ENCODE results near the gene NT5DC2. TPM values are rescaled to one million over a fixed set of nuclear protein-coding genes. Genes with fewer than 3 reads are reported as not detected.

NT5DC2 gene
- total RNA-seq, 2 donors from 2014 or later = 288 to 341 TPM

- H3K27ac ChIP-seq (ENCODE audit: low read depth, low read length) = no peak overlapping the region
- H3K9me3 ChIP-seq (ENCODE audit: control insufficient read depth, low read length) = no peaks in the 10 kb centered on the region
- H3K4me1 Mint-ChIP-seq = no peaks in the 10 kb centered on the region
- no peaks in the 10 kb centered on the region for H3K9me3 Mint-ChIP-seq
- no peak overlapping the region for H3K4me3 ChIP-seq (ENCODE audit: low read length)
- TF ChIP-seq CTCF (conservative IDR thresholded peaks at IDR 0.05) = no peak
- 90 to 94% methylated on average over 8 of the region's 8 CpGs for WGBS, 2 experiments (ENCODE audit: insufficient coverage in 1 of 2, insufficient read length in 1 of 2)
- DNase-seq = no peak
- no peak overlapping the region for H3K4me3 Mint-ChIP-seq
- H3K27me3 ChIP-seq (ENCODE audit: control insufficient read depth, insufficient read depth, low read length, poor library complexity, severe bottlenecking) = no peaks in the 10 kb centered on the region
- H3K4me1 ChIP-seq (ENCODE audit: control insufficient read depth, insufficient read depth, low read length) = no peaks in the 10 kb centered on the region
- peaks cover 19% of the 10 kb centered on the region for H3K36me3 ChIP-seq (ENCODE audit: control insufficient read depth, insufficient read depth, low read length)
- H3K9ac ChIP-seq (ENCODE audit: extremely low read depth, low read length, poor library complexity, severe bottlenecking) = no peak overlapping the region
- peaks cover 8% of the 10 kb centered on the region for H3K27me3 Mint-ChIP-seq (ENCODE audit: insufficient read depth)
- H3K36me3 Mint-ChIP-seq (ENCODE audit: low read depth) = peaks cover 13% of the 10 kb centered on the region
- no peak overlapping the region for H3K27ac Mint-ChIP-seq
Observed at GRCh38 chr3:52521488-52521824, 12.2 kb downstream of the NT5DC2 start.

GRCh38 chr3:52520716-52521487 lies 12.8 kb downstream of the NT5DC2 start:
- Mint-ChIP-seq H3K27ac (no peak overlapping the region), H3K4me3 (no peak overlapping the region), H3K27me3 (ENCODE audit: insufficient read depth) (peaks cover 8% of the 10 kb centered on the region), H3K4me1 (no peaks in the 10 kb centered on the region), H3K9me3 (no peaks in the 10 kb centered on the region), H3K36me3 (ENCODE audit: low read depth) (peaks cover 10% of the 10 kb centered on the region)
- Histone ChIP-seq H3K9me3 (ENCODE audit: control insufficient read depth, low read length) (no peaks in the 10 kb centered on the region), H3K4me3 (ENCODE audit: low read length) (no peak overlapping the region), H3K4me1 (ENCODE audit: control insufficient read depth, insufficient read depth, low read length) (no peaks in the 10 kb centered on the region), H3K27me3 (ENCODE audit: control insufficient read depth, insufficient read depth, low read length, poor library complexity, severe bottlenecking) (no peaks in the 10 kb centered on the region), H3K27ac (ENCODE audit: low read depth, low read length) (no peak overlapping the region), H3K9ac (ENCODE audit: extremely low read depth, low read length, poor library complexity, severe bottlenecking) (no peak overlapping the region), H3K36me3 (ENCODE audit: control insufficient read depth, insufficient read depth, low read length) (peaks cover 14% of the 10 kb centered on the region)
- TF ChIP-seq CTCF (conservative IDR thresholded peaks at IDR 0.05) = no peak
- WGBS, 2 experiments (ENCODE audit: insufficient coverage in 1 of 2, insufficient read length in 1 of 2) = 93 to 94% methylated on average over 9 to 20 of the region's 20 CpGs
- DNase-seq = no peak

GRCh38 chr3:52520141-52520667 lies 13.5 kb downstream of the NT5DC2 start:
- Histone ChIP-seq H3K27ac (ENCODE audit: low read depth, low read length) (no peak overlapping the region), H3K4me1 (ENCODE audit: control insufficient read depth, insufficient read depth, low read length) (no peaks in the 10 kb centered on the region), H3K9me3 (ENCODE audit: control insufficient read depth, low read length) (no peaks in the 10 kb centered on the region), H3K36me3 (ENCODE audit: control insufficient read depth, insufficient read depth, low read length) (peaks cover 7% of the 10 kb centered on the region), H3K4me3 (ENCODE audit: low read length) (no peak overlapping the region), H3K9ac (ENCODE audit: extremely low read depth, low read length, poor library complexity, severe bottlenecking) (no peak overlapping the region), H3K27me3 (ENCODE audit: control insufficient read depth, insufficient read depth, low read length, poor library complexity, severe bottlenecking) (no peaks in the 10 kb centered on the region)
- H3K27me3 Mint-ChIP-seq (ENCODE audit: insufficient read depth) = peaks cover 8% of the 10 kb centered on the region
- no peaks in the 10 kb centered on the region for H3K9me3 Mint-ChIP-seq
- H3K4me3 Mint-ChIP-seq = no peak overlapping the region
- TF ChIP-seq CTCF (conservative IDR thresholded peaks at IDR 0.05) = no peak
- H3K36me3 Mint-ChIP-seq (ENCODE audit: low read depth) = peaks cover 10% of the 10 kb centered on the region
- H3K4me1 Mint-ChIP-seq = no peaks in the 10 kb centered on the region
- WGBS, 2 experiments (ENCODE audit: insufficient coverage in 1 of 2, insufficient read length in 1 of 2) = 92 to 94% methylated on average over 7 to 14 of the region's 14 CpGs
- DNase-seq = no peak
- H3K27ac Mint-ChIP-seq = no peak overlapping the region

All from endodermal cell (in vitro differentiated cells).